ENCODE measurements around the gene COL4A2. TPM values are rescaled to one million over a fixed set of nuclear protein-coding genes. Genes with fewer than 3 reads are reported as not detected.

COL4A2 gene
- total RNA-seq, 4 donors from 2014 or later = 97.6 to 193 (median 131) TPM

GRCh38 chr13:110317093-110317492 lies 10.0 kb downstream of the COL4A2 start:
- H3K4me3 ChIP-seq (replicated peaks in 1 of 3) = no peak overlapping the region
- WGBS, 2 donors = 36 to 56% methylated on average over 5 of the region's 5 CpGs
- no peaks in the 10 kb centered on the region for H3K36me3 ChIP-seq
- H3K9me3 ChIP-seq = no peaks in the 10 kb centered on the region
- DNase-seq = no peak
- intact Hi-C loops (cut with DNase I) = loop anchor here (10.0 kb wide), 1 partner anchor 98 kb away; no protein-coding TSS in a partner anchor
- peaks cover 67 to 94% of the 10 kb centered on the region in 2 donors for H3K4me1 ChIP-seq
- TF ChIP-seq CTCF (IDR thresholded peaks at IDR 0.05) (no peak), POLR2A (IDR thresholded peaks at IDR 0.05) (no peak)
- H3K27me3 ChIP-seq = no peaks in the 10 kb centered on the region
- H3K27ac ChIP-seq = no peak overlapping the region

GRCh38 chr13:110317496-110318195 lies 10.6 kb downstream of the COL4A2 start:
- H3K36me3 ChIP-seq = no peaks in the 10 kb centered on the region
- TF ChIP-seq POLR2A (IDR thresholded peaks at IDR 0.05) (no peak), CTCF (IDR thresholded peaks at IDR 0.05) (peak in 1 of 6 experiments; percentile 4)
- H3K27me3 ChIP-seq = no peaks in the 10 kb centered on the region
- DNase-seq = peak; percentile 88 to 89
- H3K27ac ChIP-seq = peak overlapping the region; percentile 7 to 48 (median 26)
- WGBS, 2 donors = 25 to 27% methylated on average over 13 of the region's 13 CpGs
- H3K9me3 ChIP-seq = no peaks in the 10 kb centered on the region
- intact Hi-C loops (cut with DNase I) = loop anchor here (10.0 kb wide), 1 partner anchor 97 kb away; no protein-coding TSS in a partner anchor
- no peak overlapping the region for H3K4me3 ChIP-seq (replicated peaks in 1 of 3)
- peaks cover 67 to 94% of the 10 kb centered on the region in 2 donors for H3K4me1 ChIP-seq

- H3K4me1 ChIP-seq = peaks cover 76 to 98% of the 10 kb centered on the region in 2 donors
- TF ChIP-seq CTCF (IDR thresholded peaks at IDR 0.05) = no peak
- TF ChIP-seq POLR2A (IDR thresholded peaks at IDR 0.05) = no peak
- intact Hi-C loops (cut with DNase I) = loop anchor here (10.0 kb wide), 1 partner anchor 96 kb away; no protein-coding TSS in a partner anchor
- no peaks in the 10 kb centered on the region for H3K36me3 ChIP-seq
- H3K27me3 ChIP-seq = no peaks in the 10 kb centered on the region
- no peak overlapping the region for H3K4me3 ChIP-seq (replicated peaks in 1 of 3)
- WGBS, 2 donors = 31 to 52% methylated on average over 7 of the region's 7 CpGs
- peak; percentile 63 to 64 for DNase-seq
- H3K27ac ChIP-seq = peak overlapping the region in 2 of 3 donors; percentile 69 to 86
- no peaks in the 10 kb centered on the region for H3K9me3 ChIP-seq
Observed at GRCh38 chr13:110318920-110319319, 11.8 kb downstream of the COL4A2 start.

- Histone ChIP-seq H3K4me3 (replicated peaks in 1 of 3) (no peak overlapping the region), H3K27me3 (no peaks in the 10 kb centered on the region), H3K4me1 (peaks cover 81 to 98% of the 10 kb centered on the region in 2 donors), H3K36me3 (no peaks in the 10 kb centered on the region), H3K27ac (peak overlapping the region; percentile 46 to 86 (median 69)), H3K9me3 (no peaks in the 10 kb centered on the region)
- DNase-seq = no peak
- intact Hi-C loops (cut with DNase I) = loop anchor here (10.0 kb wide), 1 partner anchor 95 kb away; no protein-coding TSS in a partner anchor
- whole genome bisulfite sequencing, 2 donors = 63 to 79% methylated on average over 4 of the region's 4 CpGs
- TF ChIP-seq CTCF (IDR thresholded peaks at IDR 0.05) (no peak), POLR2A (IDR thresholded peaks at IDR 0.05) (no peak)
Observed at GRCh38 chr13:110319397-110319773, 12.3 kb downstream of the COL4A2 start.
